Colonic mucosa (tissue), 4 donors: ENCODE measurements around the gene PTPRM. TPM values are rescaled to one million over a fixed set of nuclear protein-coding genes. Genes with fewer than 3 reads are reported as not detected.

Source experiments
- DNase-seq: peaks from one replicate; pipeline ENCODE4 v3.0.0-alpha.2; 2020
- H3K27ac ChIP-seq: fragments of 200-600 bp; one replicate; pipeline ENCODE4 v1.8.0; 2021
- H3K27me3 ChIP-seq: fragments of 200-600 bp; one replicate; pipeline ENCODE4 v1.8.0; 2021
- H3K36me3 ChIP-seq: fragments of 200-600 bp; one replicate; pipeline ENCODE4 v1.8.0; 2021
- H3K4me1 ChIP-seq: fragments of 200-600 bp; one replicate; pipeline ENCODE4 v1.8.0; 2021; ENCODE audit warnings: mild to moderate bottlenecking
- H3K4me3 ChIP-seq: fragments of 200-600 bp; one replicate; pipeline ENCODE4 v1.8.0; 2021
- H3K9ac ChIP-seq, 2 donors: one replicate each; pipeline ENCODE4 v1.7.0; 2013; ENCODE audit warnings: control low read depth in 2 of 2, low read depth in 2 of 2, low read length in 2 of 2
- H3K9me3 ChIP-seq: fragments of 200-600 bp; one replicate; pipeline ENCODE4 v1.8.0; 2021
- CTCF ChIP-seq: fragments of 200-600 bp; IDR thresholded peaks from one replicate; pipeline ENCODE4 v1.8.0; 2022; ENCODE audit warnings: antibody characterized with exemption, mild to moderate bottlenecking
- intact Hi-C: fragments of 100-400 bp; cut with DNase I; formaldehyde crosslinking; loops from one replicate; pipeline ENCODE4 v1.14.1; 2022
- total RNA-seq, 2 donors: library from RNA; stranded (reverse); fragmentation: NEBNext Ultra II Directional in 1 of 2; extraction: Animal tissue kit (Norgen Biotek cat#: 25700) in 1 of 2; gene quantifications; one replicate each; pipeline ENCODE4 v1.2.1, GENCODE V29; 2021
- donor health status: healthy.
- donor health status: DM: no; HTN: no; CAD: no.
- donor health status: DM: no; HTN: no; CAD: no.

The PTPRM gene
- total RNA-seq, 2 donors from 2014 or later, result 8.1 to 13.9 TPM

- no peaks in the 10 kb centered on the region for H3K27me3 ChIP-seq
- H3K36me3 ChIP-seq, result no peaks in the 10 kb centered on the region
- H3K9me3 ChIP-seq, result no peaks in the 10 kb centered on the region
- no peak overlapping the region for H3K27ac ChIP-seq
- DNase-seq, result no peak
- no peaks in the 10 kb centered on the region for H3K4me1 ChIP-seq
- intact Hi-C loops, result no loop called here
- no peak overlapping the region for H3K9ac ChIP-seq
- TF ChIP-seq CTCF, result no peak
- no peak overlapping the region for H3K4me3 ChIP-seq
These were observed 723.8 kb downstream of the PTPRM start for GRCh38 chr18:8290913-8291312.

GRCh38 chr18:8293184-8293583 is 726.1 kb downstream of the PTPRM start:
- H3K27me3 ChIP-seq, result no peaks in the 10 kb centered on the region
- H3K36me3 ChIP-seq, result no peaks in the 10 kb centered on the region
- H3K4me1 ChIP-seq, result no peaks in the 10 kb centered on the region
- TF ChIP-seq CTCF, result no peak
- no peak for DNase-seq
- intact Hi-C loops, result no loop called here
- H3K9me3 ChIP-seq, result no peaks in the 10 kb centered on the region
- no peak overlapping the region for H3K4me3 ChIP-seq
- H3K27ac ChIP-seq, result no peak overlapping the region
- no peak overlapping the region for H3K9ac ChIP-seq

- H3K9ac ChIP-seq, result no peak overlapping the region
- no peak overlapping the region for H3K27ac ChIP-seq
- H3K4me3 ChIP-seq, result no peak overlapping the region
- intact Hi-C loops, result no loop called here
- no peak for DNase-seq
- TF ChIP-seq CTCF, result no peak
- H3K27me3 ChIP-seq, result no peaks in the 10 kb centered on the region
- H3K4me1 ChIP-seq, result no peaks in the 10 kb centered on the region
- no peaks in the 10 kb centered on the region for H3K36me3 ChIP-seq
- H3K9me3 ChIP-seq, result no peaks in the 10 kb centered on the region
These were observed 729.9 kb downstream of the PTPRM start for GRCh38 chr18:8296886-8297616.

GRCh38 chr18:8298186-8298585 is 731.1 kb downstream of the PTPRM start:
- H3K36me3 ChIP-seq, result no peaks in the 10 kb centered on the region
- no peaks in the 10 kb centered on the region for H3K27me3 ChIP-seq
- H3K4me1 ChIP-seq, result no peaks in the 10 kb centered on the region
- H3K9me3 ChIP-seq, result no peaks in the 10 kb centered on the region
- no peak for TF ChIP-seq CTCF
- H3K4me3 ChIP-seq, result no peak overlapping the region
- H3K9ac ChIP-seq, result no peak overlapping the region
- DNase-seq, result no peak
- intact Hi-C loops, result no loop called here
- H3K27ac ChIP-seq, result no peak overlapping the region

- H3K9me3 ChIP-seq, result no peaks in the 10 kb centered on the region
- H3K36me3 ChIP-seq, result no peaks in the 10 kb centered on the region
- no peak for TF ChIP-seq CTCF
- no peak overlapping the region for H3K9ac ChIP-seq
- intact Hi-C loops, result no loop called here
- H3K4me3 ChIP-seq, result no peak overlapping the region
- H3K4me1 ChIP-seq, result no peaks in the 10 kb centered on the region
- DNase-seq, result no peak
- no peak overlapping the region for H3K27ac ChIP-seq
- no peaks in the 10 kb centered on the region for H3K27me3 ChIP-seq
These were observed 732.2 kb downstream of the PTPRM start for GRCh38 chr18:8299054-8299980.
